EL (cell line): ENCODE results near the gene SIX5.

Source experiments
- DNase-seq: peaks from one replicate; pipeline ENCODE4 v3.0.0-alpha.2; 2016

The SIX5 gene

DNA sequence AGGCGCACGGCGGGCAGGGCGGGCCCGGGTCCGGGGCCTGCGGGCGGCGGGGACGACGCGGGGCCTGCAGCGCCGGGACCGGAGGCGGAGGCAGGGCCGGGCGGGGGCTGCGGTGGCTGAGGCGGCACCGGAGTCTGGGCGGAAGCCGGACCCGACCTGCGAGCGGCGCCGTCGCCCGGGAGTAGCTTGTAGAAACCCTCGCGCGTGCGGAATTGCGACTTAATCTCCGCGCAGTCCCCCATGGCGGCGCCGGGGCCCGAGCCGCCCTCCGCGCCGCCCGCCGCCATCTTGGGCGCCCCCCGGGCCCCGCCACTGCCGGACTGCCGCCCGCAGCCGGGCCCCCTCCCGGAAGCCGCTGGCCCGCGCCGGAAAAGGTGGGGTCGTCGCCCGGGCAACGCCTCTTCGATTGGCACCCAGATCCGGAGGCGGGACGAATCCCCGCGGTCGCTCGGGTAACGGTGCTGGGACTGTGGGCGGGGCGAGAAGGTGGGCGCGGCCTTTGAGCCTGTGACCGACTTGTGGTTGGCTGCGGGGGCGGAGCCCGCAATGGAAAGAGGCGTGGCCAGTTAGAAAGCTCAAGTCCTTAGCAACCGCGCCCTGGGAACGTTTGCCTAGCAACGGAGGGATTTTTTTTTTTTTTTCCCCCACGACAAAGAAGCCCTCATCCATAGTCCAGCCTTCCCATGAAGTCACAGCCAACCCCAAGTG, 23.6 kb upstream of the SIX5 start, which contains the start of gene DMWD:
Gene DMWD, minus strand, starts transcription at position 376 of the 708 bp plus-strand sequence. Its CDS starts 89 bp downstream, at position 287.
- DNase-seq, result peak; percentile 98

DNA sequence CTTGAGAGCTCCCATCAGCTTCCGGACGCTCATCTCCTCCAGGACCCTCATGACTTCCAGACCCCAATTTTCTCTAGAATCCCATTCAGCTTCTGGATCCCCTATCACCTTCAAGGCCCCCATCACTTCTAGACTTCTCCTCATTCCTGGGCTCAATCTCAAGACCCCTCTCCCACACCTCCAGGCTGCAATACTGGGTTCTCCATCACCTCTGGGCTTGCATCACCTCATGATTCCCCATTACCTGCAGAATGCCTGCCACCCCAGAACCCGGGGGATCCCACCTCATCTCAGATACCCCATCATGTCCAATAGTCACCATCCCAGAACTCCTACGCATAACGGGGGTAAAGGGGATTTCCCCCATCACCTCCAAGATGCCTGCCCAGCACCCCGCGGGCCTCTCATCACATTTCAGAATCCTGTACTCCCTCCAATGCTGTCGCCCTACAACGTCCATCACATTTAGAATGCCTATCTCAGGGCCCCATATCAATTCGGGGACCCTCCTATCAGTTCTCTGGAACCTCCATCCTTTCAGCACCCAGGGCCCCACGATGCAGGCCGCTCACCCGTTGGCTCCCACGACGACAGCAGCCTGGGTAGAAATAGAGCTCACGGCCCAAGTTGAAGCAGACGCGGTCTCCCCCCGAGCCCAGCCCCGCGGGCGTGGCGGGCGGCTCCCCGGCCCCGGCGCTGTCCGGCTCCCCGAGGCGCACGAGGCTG, 22.9 kb upstream of the SIX5 start:
- no peak for DNase-seq

DNA sequence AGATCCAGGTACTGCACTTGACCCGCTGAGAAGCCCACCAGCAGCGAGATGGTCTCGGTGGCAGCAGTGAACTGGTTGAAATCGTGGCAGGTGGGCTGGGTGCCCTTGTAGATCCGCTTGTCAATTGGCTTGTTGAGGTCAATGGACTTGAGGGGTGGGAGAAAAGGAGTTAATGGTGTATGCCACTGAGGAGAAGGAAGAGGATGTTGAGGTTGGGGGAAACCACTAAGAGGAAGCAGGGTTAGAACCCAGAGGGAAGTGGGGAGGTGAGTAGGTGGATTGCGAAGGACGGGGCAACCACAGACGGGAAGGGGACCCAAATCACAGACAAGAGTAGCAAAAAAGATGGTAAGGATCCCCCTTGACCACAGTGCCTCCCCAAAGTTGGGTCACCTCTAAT, 21.9 kb upstream of the SIX5 start:
- DNase-seq, result no peak

DNA sequence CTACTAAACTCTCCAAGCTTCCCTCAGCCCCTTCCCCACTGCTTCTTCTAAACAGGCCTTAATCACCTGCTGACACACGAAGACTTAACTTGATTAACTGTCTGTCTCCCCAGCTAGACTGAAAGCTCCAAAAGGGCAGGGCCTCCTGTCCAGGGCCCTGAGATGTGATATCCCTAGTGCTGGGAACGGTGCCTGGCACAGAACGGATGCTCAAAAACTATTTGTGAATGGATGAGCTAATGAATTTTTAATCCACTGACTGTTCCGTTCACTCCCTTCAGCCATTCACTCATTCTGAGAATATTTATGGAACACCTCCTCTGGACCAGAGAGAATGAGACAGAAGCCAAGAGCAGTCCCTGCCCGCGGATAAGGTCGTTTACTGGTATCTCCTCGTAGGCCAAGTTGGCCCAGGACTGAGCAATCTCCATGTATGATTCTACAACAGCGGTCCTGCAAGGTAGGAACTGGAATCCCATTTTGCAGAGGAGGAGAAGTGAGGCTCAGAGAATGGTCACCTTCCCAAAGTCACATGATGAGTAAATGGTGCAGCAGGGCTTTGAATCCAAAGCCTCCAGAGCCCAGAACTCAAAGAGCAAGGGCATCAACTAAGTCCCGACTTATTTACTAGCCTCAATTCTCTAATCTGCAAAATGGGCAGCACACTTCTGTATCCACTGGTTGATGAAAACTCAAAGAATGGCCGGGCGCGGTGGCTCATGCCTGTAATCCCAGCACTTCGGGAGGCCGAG, 20.2 kb upstream of the SIX5 start:
- DNase-seq, result no peak

DNA sequence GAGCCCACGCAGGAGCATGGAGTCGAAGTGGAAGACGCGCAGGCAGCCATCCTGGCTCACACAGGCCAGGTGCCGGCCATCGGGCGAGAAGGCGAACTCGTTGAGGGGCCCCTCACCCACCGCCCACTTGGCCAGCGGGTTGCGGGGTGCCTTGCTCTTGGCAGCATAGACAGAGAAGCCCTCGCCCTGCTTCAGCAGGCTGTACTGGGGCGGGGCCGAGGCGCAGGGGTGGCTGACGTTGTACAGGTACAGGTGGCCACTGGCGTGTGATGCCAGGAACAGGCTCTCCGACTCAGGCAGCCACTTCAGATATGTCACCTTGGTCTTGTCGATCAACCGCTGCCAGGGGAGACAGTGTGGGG, 17.5 kb upstream of the SIX5 start:
- no peak for DNase-seq

DNA sequence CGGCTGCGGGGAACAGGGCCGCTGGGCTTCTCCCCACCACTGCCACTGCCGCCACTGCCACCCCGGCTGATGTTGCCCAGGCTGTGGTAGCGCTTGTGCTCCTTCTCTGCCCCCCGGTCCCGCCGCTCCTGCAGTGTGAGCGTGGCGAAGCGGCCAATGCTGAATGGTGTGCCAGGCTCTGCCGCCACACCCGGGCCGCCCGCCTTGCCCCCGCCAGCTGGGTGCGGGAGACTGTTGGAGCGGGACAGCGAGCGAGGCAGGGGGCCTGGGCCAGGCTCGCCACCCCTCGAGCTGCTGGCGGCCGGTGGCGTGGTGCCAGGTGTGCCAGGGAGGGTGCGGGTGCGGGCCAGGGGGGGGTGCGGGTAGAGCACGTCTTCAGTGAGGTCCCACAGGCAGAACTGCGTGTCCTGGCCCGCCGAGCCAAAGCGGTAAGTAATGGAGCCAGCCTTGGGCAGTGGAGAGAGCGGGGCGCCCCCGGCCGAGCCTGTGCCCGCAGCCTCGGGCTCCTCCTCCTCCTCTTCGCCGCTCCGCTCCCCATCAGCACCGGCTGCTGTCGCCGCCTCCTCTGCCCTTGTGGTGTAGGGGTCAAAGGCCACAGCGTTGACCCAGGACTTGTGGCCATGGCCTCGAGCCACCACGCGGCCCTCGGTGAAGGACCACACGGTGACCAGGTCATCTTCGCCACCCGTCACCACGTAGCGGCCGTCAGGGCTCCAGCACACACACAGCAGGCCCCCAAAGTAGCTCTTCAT, 16.9 kb upstream of the SIX5 start:
- no peak for DNase-seq

DNA sequence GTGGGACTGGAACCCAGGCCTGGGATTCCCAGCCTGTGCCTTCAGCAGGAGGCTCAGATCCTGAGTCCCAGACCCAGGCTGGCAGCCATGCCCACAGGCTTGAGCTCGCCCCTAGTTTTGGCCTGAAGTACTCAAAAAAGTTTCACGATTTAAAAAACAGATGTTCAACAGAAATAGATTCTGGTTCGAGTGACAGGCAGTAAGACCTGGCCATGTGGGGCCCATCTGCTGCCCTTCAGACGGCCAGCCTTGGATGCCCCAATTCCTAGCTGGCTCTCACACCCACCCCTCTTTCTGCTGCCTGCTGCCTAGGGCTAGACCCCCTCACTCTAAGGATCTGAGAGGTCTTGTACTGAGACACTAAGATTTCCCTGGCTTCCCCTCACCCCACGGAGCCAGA, 16.0 kb upstream of the SIX5 start:
- no peak for DNase-seq

DNA sequence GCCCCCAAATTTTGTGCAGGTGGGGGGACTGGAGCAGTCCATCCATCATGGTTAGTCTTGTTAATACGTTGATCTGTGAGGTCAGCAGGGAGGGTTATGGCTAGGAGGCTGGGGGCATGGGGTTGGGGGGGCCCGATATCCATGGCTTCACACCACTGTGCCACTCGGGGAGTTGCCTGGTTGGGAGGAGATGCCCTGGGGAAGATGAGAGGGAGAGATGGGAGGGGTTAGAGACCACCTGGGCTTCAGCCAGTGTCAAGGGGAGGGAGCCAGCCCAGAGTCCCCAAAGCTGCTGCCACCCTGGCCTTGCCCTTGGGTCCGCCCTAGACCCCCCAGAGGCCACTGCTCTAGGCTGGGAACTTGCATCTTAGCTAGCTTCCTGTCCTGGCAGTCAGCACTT, 15.0 kb upstream of the SIX5 start:
- DNase-seq, result no peak

DNA sequence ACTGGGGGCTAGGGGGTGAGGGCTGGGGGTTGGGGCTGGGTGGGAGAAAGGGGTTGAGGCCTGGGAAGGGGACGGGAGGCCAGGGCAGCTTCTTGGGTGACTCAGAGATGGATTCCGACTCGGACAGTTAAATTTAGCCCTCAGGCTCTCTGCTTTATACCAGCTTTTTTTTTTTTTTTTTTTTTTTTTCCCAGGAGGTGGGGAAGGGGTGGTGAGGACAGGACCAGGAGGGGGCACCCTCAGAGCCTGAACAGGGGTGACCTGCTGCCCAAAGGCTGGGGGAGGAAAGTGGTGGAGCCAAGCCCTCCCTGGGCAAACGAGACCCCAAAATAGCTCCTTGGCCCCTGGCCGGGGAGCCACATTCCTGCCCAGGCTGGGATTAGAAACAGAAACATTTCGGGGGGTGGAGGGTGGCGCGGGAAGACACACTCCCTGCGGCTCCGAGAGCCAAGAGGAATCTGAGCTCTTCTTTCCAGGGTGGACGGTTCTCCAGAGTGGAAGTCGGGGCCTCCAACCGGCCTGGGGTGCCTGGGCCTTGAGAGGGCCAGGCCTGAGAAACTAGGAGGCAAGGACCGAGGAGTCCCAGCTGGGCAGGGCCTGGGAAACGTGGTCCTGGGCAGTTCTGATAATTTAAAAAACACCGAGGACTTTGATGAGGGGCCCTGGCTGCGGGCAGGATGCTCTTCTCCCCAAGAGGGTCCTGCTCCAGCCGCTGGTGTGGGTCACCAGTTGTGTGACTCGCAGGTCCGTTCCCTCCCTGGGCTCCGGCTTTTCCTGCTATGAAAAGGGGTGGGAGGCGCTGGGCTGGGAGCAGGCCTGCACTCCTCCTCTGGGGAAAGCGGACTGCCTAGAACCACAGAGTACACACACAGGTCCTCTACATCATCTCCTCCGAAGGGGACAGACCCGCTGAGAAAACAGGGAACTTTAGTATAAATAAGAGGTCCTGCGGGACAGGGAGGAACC, 14.1 kb upstream of the SIX5 start:
- DNase-seq, result peak; percentile 89

DNA sequence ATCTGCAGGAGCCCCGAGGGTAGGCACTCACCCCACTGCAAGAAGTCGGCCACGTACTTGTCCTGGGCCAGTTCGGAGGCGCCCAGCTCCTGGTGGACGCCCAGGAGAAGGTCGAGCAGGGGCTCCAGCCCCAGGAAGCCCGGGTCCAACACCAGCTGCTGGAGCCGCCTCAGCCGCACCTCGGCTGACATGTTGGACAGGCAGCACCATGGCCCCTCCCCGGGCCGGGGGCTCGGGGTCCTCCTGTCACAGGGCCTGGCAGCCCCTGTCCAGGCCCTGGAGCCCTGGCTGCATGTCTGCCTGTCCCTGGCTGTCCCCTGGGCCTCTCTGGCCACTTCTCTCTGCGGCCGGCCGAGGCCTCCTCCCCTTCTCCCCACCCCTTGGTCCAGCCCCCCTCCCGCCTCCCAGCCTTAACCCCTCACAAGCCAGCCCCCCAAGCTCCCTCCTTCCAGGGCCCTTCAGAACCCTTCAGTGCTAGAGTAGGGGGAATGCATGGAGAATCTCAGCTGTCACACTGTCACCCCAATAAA, 13.2 kb upstream of the SIX5 start, which contains the start of gene DMPK:
Gene DMPK, minus strand, starts transcription at position 329 of the 530 bp plus-strand sequence. Its CDS starts 138 bp downstream, at position 191.
- peak; percentile 48 for DNase-seq

DNA sequence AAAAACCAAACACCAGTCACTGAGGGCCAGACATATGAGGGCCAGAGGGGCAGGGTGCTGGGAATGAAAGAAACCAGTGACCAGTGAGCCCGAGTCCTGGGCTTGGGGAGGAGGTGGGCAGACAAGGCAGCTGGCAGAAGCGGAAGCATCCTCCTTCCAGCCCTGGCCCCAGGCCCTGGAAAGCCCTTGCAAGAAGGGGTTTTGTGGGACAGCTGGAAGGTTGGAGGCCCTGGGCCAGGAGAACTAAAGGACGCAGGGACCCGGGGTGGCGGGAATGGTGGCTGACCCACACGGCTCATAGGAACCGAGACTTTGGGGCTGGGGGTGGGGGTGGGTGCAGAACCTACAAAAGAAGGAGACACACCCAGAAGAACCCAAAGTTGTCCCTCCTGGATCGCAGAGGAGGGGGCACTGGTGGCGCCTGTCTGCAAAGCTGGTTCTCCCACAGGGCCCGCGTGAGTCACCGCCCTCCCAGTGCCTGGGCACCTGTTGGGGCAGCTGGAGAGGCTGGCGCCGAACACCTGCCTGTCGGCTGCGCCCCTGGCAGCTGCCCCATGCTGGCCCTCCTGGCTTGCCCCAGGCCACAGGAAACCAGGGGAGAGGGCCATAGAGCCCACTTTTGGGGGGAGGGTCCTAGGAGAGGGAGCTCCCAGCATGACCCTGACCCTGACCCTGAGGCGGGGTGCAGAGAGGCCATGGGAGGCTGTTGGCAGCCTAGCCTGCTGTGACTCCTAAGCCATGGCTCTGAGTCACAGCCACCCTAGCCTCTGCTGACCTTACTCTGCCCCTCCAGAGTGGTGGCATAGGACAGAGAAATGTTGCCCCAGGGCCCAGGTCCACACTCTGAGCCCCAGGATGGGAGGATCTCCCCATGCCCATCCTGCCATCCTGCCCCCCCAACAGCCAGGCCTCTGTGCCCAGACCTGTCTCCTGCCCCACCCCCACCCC, 12.4 kb upstream of the SIX5 start:
- DNase-seq, result peak; percentile 49

DNA sequence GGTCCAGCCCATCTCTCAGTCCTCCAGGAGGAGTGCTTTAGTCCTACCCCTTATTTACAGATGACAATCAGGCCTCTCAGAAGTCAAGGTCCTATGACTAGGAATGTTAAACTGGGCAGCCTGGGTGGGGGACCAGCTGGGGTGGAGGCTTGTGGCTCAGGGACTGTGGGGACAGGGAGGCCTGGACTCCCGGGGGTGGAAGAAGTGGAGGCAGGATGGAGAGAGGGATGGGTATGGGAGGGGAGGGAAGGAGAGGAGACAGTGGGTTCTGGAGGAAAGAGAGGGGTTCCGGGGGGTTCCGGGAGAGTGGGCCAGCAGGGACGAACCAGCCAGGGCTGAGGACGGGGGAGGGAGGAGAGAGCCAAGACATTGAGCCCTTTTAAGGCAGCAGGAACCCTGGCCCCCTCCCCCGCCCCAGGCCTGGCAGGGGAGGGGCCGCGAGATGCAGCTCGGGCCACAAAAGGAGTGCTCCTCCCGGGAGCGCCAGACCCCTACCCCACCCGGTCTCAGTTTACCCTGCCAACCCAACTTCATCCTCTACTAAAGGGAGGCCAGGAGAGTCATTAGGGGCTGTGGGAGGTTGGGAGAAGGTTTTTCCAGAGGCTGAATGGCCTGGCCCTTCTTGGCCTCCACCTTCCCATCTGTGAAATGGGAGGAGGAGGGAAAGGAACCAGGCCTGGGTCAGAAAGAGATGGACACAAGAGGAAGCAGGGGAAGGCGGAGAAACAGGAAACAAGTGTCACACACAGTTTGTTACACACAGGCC, 11.6 kb upstream of the SIX5 start:
- no peak for DNase-seq

DNA sequence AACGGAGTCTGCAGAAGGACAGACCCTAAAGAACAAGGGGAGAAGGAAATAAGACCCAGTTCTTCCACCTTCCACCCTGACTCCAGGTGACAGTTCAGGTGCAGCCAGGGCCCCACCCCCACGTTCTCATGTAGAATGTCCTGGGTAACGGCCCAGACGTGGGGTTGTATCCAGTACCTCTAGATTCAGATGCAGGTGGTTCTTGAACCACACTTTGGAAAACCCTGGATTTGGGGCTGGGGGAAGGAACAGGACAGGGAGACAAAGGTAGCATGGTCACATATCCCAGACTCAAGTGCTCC, 11.0 kb upstream of the SIX5 start:
- DNase-seq, result no peak

DNA sequence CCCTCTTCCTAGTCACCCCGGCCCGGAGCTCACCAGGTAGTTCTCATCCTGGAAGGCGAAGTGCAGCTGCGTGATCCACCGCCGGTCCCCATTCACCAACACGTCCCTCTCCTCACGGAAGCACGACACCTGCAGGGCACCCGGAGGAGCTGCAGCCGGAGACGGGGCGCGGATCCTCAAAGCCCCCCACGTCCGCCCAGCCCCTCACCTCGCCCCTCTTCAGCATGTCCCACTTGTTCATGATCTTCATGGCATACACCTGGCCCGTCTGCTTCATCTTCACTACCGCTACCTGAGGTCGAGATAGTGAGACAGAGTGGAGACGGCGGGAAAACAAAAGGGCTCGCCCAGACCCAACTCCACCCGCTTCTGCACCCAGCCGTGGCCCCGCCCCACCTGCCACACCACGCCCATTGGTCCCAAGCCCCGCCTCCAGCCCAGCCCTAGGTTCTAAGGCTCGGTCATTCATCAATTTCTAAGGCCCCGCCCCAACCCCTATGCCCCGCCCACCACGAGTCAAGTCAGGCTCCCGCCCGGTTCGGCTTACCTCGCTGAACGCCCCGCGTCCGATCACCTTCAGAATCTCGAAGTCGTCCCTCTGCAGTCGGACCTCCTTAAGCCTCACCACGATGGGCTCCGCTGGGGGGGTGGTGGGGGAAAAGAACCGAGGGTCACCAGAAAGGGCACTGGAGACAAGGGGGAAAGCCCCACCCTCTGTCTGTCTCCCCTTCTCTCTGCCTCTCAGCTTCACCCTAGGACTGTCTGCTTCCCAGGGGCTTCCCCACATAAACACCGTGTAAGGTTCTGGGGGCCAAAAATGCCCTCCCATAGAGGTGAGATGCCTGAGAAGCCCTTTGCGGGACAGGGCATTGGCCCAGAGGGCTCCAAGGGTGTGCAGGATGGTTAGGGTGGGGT, 10.4 kb upstream of the SIX5 start:
- peak; percentile 33 for DNase-seq

DNA sequence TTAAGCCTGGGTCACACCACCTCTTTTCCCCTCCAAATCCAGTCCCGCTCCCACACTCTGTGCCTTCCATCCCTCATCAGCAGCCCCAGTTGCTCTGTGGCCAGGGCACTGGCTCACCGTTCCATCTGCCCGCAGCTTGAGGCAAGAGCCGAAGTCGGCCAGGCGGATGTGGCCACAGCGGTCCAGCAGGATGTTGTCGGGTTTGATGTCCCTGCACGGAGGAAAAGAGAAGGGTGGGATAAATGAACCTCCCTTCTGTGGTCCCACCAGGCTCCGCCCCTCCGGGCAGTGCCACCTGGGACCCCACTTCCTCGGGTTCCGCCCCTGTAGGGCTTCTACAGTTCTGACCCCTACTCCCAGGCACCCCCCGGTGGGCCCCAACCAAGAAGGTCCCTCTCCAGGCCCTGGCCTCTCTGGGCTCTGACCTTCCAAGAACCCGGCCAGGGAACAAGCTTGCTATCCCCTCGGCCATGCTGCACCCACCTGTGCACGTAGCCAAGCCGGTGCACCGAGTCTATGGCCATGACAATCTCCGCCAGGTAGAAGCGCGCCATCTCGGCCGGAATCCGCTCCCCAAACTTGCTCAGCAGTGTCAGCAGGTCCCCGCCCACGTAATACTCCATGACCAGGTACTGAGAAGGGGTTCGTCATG, 9.1 kb upstream of the SIX5 start:
- no peak for DNase-seq

DNA sequence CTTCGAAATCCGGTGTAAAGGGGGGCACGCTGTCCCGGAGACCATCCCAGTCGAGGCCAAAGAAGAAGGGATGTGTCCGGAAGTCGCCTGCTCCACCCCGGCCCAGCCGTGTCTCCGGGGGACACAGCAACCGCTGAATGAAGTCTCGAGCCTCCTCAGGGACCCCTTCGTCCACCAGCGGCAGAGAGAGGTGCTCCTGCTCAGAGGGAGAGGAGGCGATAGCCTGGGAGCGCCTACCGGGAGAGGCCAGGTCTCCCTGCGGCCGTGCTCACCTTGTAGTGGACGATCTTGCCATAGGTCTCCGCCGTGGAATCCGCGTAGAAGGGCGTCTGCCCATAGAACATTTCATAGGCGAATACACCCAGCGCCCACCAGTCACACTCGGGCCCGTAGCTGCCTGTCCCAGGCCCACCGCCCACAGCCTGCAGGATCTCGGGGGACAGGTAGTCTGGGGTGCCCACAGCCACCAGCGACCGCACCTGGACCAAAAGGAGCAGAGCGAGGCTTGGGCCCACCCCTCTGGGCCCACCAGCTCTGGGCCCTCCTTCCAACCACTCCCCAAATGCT, 8.4 kb upstream of the SIX5 start:
- DNase-seq, result no peak

DNA sequence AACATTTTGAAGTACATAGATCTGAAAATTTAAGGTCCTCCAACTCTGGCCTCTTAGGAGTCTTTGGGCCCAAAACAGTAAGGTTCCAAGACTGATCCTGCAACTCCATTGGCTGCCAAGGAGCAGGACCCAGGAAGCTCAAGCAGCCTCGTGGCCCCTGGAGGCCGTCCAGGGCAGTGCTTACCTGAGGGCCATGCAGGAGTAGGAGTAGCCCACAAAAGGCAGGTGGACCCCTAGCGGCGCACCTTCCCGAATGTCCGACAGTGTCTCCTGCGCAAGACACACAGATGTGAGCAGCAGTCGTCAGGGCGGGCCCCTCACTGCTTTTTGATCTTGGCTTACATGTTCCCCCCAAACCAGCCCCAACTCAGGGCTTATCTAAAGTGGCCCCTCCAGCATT, 5.7 kb upstream of the SIX5 start:
- DNase-seq, result no peak

DNA sequence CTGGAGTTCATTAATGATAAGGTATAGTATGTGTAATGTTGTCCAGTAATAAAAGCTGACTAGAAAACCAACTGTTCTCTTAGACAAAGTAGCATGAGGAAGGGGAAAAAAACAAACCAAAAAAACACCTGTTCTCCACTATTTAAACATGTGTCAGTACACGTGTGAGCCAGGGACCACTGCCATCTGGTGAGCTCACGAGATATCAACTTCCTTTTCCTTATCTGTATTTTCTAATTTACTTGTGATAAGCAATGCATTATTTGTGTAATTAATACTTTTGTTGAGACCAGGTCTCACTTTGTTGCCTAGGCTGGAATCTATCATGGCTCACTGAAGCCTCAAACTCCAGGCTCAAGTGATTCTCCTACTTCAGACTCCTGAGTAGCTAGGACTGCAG, 4.3 kb upstream of the SIX5 start:
- DNase-seq, result no peak
